HepG2 (cell line): Measurements from ENCODE around the gene MYH10. TPM values are rescaled to one million over a fixed set of nuclear protein-coding genes. Genes with fewer than 3 reads are reported as not detected.

Experiments used
- ATAC-seq: fragments of 200-7000 bp; cut with Tn5 transposase; 3 replicates; pipeline ENCODE4 v1.9.1; 2020; ENCODE audit warnings: mild to moderate bottlenecking, moderate library complexity
- BruUV-seq: library from RNA; stranded (reverse); fragments of 400-500 nt; replicated peaks from 2 replicates; lab custom pipeline; 2021; lab: Mats Ljungman, UMichigan
- CTCF ChIA-PET: fragments of 300-600 bp; formaldehyde crosslinking; extraction: SDS; loops from one replicate; lab custom pipeline; 2021; ENCODE audit warnings: low total read pairs, inconsistent platforms, low intra/inter-chr PET ratio; lab: Yijun Ruan, JAX
- POLR2A ChIA-PET: fragments of 350-600 bp; sonication (Branson Sonifier 250); formaldehyde crosslinking; loops from one replicate; lab custom pipeline; 2020; ENCODE audit warnings: antibody characterized with exemption, inconsistent platforms; lab: Yijun Ruan, JAX
- DNase-seq: peaks from one replicate; pipeline ENCODE4 v3.0.0-alpha.2; 2015; ENCODE audit warnings: low spot score
- FAIRE-seq: peaks from 3 replicates; lab custom pipeline; 2011; peaks lifted over from hg19 to GRCh38; lab: Jason Lieb, UNC
- H2AFZ ChIP-seq: one replicate; pipeline ENCODE4 v1.6.1; 2011; ENCODE audit warnings: low read length, inconsistent platforms
- H3K27ac ChIP-seq: fragments of 300-600 bp; 3 replicates; pipeline ENCODE4 v1.8.0; 2011; ENCODE audit warnings: mixed run types, mild to moderate bottlenecking, mixed read lengths, low read length, inconsistent platforms; ENCODE audit not compliant: insufficient read depth; ENCODE audit errors: extremely low read length
- H3K27me3 ChIP-seq, 2 experiments: fragments of 200-600 bp in 1 of 2; 2 replicates in 1 of 2; 3 replicates in 1 of 2; pipeline versions ENCODE4 v1.6.0 to v1.8.0; 2011; ENCODE audit warnings: low read length in 2 of 2, mild to moderate bottlenecking in 2 of 2, moderate library complexity in 2 of 2, inconsistent platforms in 1 of 2; ENCODE audit not compliant: insufficient read depth in 2 of 2, control insufficient read depth in 1 of 2
- H3K36me3 ChIP-seq, 2 experiments: fragments of 200-600 bp in 1 of 2; replicated peaks in 1 of 2; 2 replicates in 1 of 2; 3 replicates in 1 of 2; pipeline versions ENCODE4 v1.5.1 to v1.8.0; 2011; ENCODE audit warnings: low read length in 2 of 2, inconsistent platforms in 1 of 2; ENCODE audit not compliant: insufficient read depth in 2 of 2, control insufficient read depth in 1 of 2
- H3K4me1 ChIP-seq: 2 replicates; pipeline ENCODE4 v1.5.1; 2012; ENCODE audit warnings: low read length, inconsistent platforms; ENCODE audit not compliant: insufficient read depth
- H3K4me2 ChIP-seq: 2 replicates; pipeline ENCODE4 v1.6.0; 2011; ENCODE audit warnings: low read depth, low read length, inconsistent platforms
- H3K4me3 ChIP-seq, 3 experiments: fragments of 200-600 bp in 1 of 3; sonication (generic), shearing (Covaris generic) in 1 of 3; replicated peaks in 1 of 3; 2 replicates each; pipeline ENCODE4 v1.5.1; 2011 to 2016; ENCODE audit warnings: low read length in 3 of 3, inconsistent platforms in 2 of 3, low read depth in 2 of 3, mild to moderate bottlenecking in 2 of 3, control low read depth in 1 of 3, mixed read lengths in 1 of 3; ENCODE audit not compliant: insufficient read depth in 1 of 3
- H3K79me2 ChIP-seq: one replicate; pipeline ENCODE4 v1.6.1; 2011; ENCODE audit warnings: low read length, inconsistent platforms; ENCODE audit not compliant: insufficient read depth
- H3K9ac ChIP-seq: 2 replicates; pipeline ENCODE4 v1.6.0; 2011; ENCODE audit warnings: mild to moderate bottlenecking, low read depth, low read length, inconsistent platforms; ENCODE audit not compliant: insufficient read depth
- H3K9me3 ChIP-seq: 2 replicates; pipeline ENCODE4 v1.5.1; 2012; ENCODE audit warnings: mild to moderate bottlenecking, low read length
- H4K20me1 ChIP-seq: 2 replicates; pipeline ENCODE4 v1.6.0; 2011; ENCODE audit warnings: inconsistent platforms, mild to moderate bottlenecking, low read length, moderate library complexity; ENCODE audit not compliant: insufficient read depth
- ATRX ChIP-seq: sonication (generic); formaldehyde crosslinking; IDR thresholded peaks from 2 replicates; pipeline ENCODE4 v1.4.0; 2020; ENCODE audit warnings: missing genetic modification reagents, borderline replicate concordance
- CERS6 ChIP-seq: sonication (generic); formaldehyde crosslinking; IDR thresholded peaks from 2 replicates; pipeline ENCODE4 v1.5.0; 2020; ENCODE audit warnings: missing genetic modification reagents
- EZH2 ChIP-seq: conservative IDR thresholded peaks from 2 replicates; pipeline ENCODE4 v1.6.1; 2012; ENCODE audit warnings: mild to moderate bottlenecking, low read depth, low read length, moderate library complexity
- FOXJ3 ChIP-seq: sonication (generic); formaldehyde crosslinking; IDR thresholded peaks from 2 replicates; pipeline ENCODE4 v1.4.0; 2020; ENCODE audit warnings: missing genetic modification reagents, mild to moderate bottlenecking, borderline replicate concordance
- POLR2G ChIP-seq: fragments of 200-400 bp; formaldehyde crosslinking; IDR thresholded peaks from 2 replicates; pipeline ENCODE4 v1.6.1; 2018; ENCODE audit warnings: mild to moderate bottlenecking, low read depth, low read length, moderate library complexity
- ZNF331 ChIP-seq: sonication (generic); formaldehyde crosslinking; IDR thresholded peaks from 2 replicates; pipeline ENCODE4 v1.4.0; 2020; ENCODE audit warnings: missing genetic modification reagents
- ZNF749 ChIP-seq: sonication (generic); formaldehyde crosslinking; IDR thresholded peaks from 2 replicates; pipeline ENCODE4 v1.8.0; 2022; ENCODE audit warnings: mild to moderate bottlenecking, missing genetic modification reagents, moderate library complexity, borderline replicate concordance
- WGBS: methylation state at CpG from one replicate; pipeline ENCODE4 v1.1.6; 2017; ENCODE audit warnings: low lambda C conversion rate; 5-methylcytosine and 5-hydroxymethylcytosine counted together
- in situ Hi-C: cut with HindIII; loops from 2 replicates; pipeline ENCODE4 v1.10.0; 2017; ENCODE audit warnings: low pct_unique_long_range_greater_than_20kb; ENCODE audit not compliant: extremely low pct_ligation_motif_present
- intact Hi-C: fragments of 100-400 bp; cut with micrococcal nuclease; formaldehyde crosslinking; loops from one replicate; pipeline ENCODE4 v1.10.0; 2022; ENCODE audit not compliant: unreplicated experiment
- polyA plus RNA-seq, 8 experiments: library from polyadenylated mRNA; depleted of rRNA in 3 of 8; stranded (reverse) in 7 of 8; unstranded in 1 of 8; fragments of >200 nt; fragmentation: Illumina TruSeq in 4 of 8; extraction: Trizol in 4 of 8; gene quantifications; 2 replicates each; pipeline versions ENCODE4 v1.2.1 to v1.2.3, GENCODE V29; 2011 to 2016; ENCODE audit warnings: low read depth in 4 of 8, missing spikeins in 1 of 8, mixed read lengths in 1 of 8; ENCODE audit not compliant: insufficient read depth in 1 of 8
- total RNA-seq, 5 experiments: library from RNA; depleted of rRNA; stranded (reverse); fragments of >200 nt; fragmentation: Illumina TruSeq; extraction: Trizol; gene quantifications; 2 replicates each; pipeline ENCODE4 v1.2.3, GENCODE V29; 2016; ENCODE audit warnings: low read depth in 1 of 5
- TF ChIP-seq, protein P1 (sequence below): IDR thresholded peaks from 2 replicates; pipeline ENCODE4 v1.6.1; 2012; ENCODE audit warnings: low read depth, low read length, improper control_type of control experiment

MYH10 gene
- total and polyA plus RNA-seq, 2 of the 13 experiments (the other 11 are each of a cell fraction or from before 2014, with no cell fraction given), result 43.4 to 68.6 TPM

GRCh38 chr17:8500609-8501008 is 129.9 kb downstream of the MYH10 start:
- no peak for ATAC-seq
- Histone ChIP-seq H3K79me2 (no peaks in the 10 kb centered on the region), H3K27ac (no peak overlapping the region), H3K27me3 (no peaks in the 10 kb centered on the region), H2AFZ (no peak overlapping the region), H3K4me3 (no peak overlapping the region), H3K4me2 (no peak overlapping the region), H3K4me1 (no peaks in the 10 kb centered on the region), H3K9me3 (no peaks in the 10 kb centered on the region), H3K36me3 (peaks cover 39 to 68% of the 10 kb centered on the region in 2 experiments), H4K20me1 (no peaks in the 10 kb centered on the region), H3K9ac (no peak overlapping the region)
- intact Hi-C loops (no loop called here), in situ Hi-C loops (no loop called here)
- 98% methylated on average over 6 of the region's 8 CpGs for WGBS
- TF ChIP-seq CERS6 (no peak), POLR2G (no peak), ZNF749 (CRISPR knock-in tag) (no peak), ATRX (no peak), ZNF331 (CRISPR knock-in tag) (no peak), EZH2 (no peak), FOXJ3 (no peak)
- TF ChIP-seq, protein P1, sequence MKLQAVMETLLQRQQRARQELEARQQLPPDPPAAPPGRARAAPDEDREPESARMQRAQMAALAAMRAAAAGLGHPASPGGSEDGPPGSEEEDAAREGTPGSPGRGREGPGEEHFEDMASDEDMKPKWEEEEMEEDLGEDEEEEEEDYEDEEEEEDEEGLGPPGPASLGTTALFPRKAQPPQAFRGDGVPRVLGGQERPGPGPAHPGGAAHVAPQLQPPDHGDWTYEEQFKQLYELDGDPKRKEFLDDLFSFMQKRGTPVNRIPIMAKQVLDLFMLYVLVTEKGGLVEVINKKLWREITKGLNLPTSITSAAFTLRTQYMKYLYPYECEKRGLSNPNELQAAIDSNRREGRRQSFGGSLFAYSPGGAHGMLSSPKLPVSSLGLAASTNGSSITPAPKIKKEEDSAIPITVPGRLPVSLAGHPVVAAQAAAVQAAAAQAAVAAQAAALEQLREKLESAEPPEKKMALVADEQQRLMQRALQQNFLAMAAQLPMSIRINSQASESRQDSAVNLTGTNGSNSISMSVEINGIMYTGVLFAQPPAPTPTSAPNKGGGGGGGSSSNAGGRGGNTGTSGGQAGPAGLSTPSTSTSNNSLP, result no peak
- no TSS peak for BruUV-seq
- no peak for FAIRE-seq
- CTCF ChIA-PET, result no interaction called here
- DNase-seq, result no peak
- POLR2A ChIA-PET, result no interaction called here
